Measurements from ENCODE around the gene CTR9. TPM values are rescaled to one million over a fixed set of nuclear protein-coding genes. Genes with fewer than 3 reads are reported as not detected.

CTR9 gene
- total and polyA plus RNA-seq, 9 of the 15 experiments (the other 6 are each of a cell fraction or from before 2014, with no cell fraction given): 25.4 to 79.3 (median 47.3) TPM

- DNase-seq (ENCODE audit: extremely low read depth in 1 of 4, low spot score in 3 of 4): peak; percentile 95 to 98 (median 96)
- WGBS (ENCODE audit: insufficient coverage, low coverage, missing lambda C conversion rate): 2% methylated on average over 21 of the region's 21 CpGs
- Histone ChIP-seq H3K4me3 (peak overlapping the region; percentile 27; the same call in 1 of the 2 replicates), H3K36me3 (ENCODE audit: control insufficient read depth, insufficient read depth, low read length) (no peaks in the 10 kb centered on the region), H3K9me1 (ENCODE audit: control insufficient read depth, insufficient read depth, low read length) (no peaks in the 10 kb centered on the region), H3K9me3 (replicated peaks; ENCODE audit: control insufficient read depth, insufficient read depth, low read depth, low read length) (no peaks in the 10 kb centered on the region), H3K27ac (ENCODE audit: extremely low read depth, low read depth, low read length) (peak overlapping the region; percentile 76; the same call in 2 of the 3 replicates), H3K9ac (ENCODE audit: insufficient read depth in 1 of 2, low read depth in 2 of 2, low read length in 2 of 2) (peak overlapping the region; percentile 64 to 82; a peak in 3 of 4 replicates), H3K4me1 (replicated peaks in 1 of 2; ENCODE audit: control insufficient read depth in 2 of 2, insufficient read depth in 2 of 2, low read length in 2 of 2) (peaks cover 7% of the 10 kb centered on the region in 2 experiments; a peak in 4 of 5 replicates), H2AFZ (ENCODE audit: low read depth, low read length) (peak overlapping the region; percentile 93), H4K20me1 (replicated peaks; ENCODE audit: control insufficient read depth, insufficient read depth, low read length) (no peaks in the 10 kb centered on the region), H3K79me2 (ENCODE audit: control insufficient read depth, insufficient read depth, low read length) (no peaks in the 10 kb centered on the region), H3K27me3 (ENCODE audit: control insufficient read depth in 2 of 2, insufficient read depth in 2 of 2, low read length in 2 of 2) (no peaks in the 10 kb centered on the region), H3K4me2 (ENCODE audit: insufficient read depth, low read length) (peak overlapping the region; percentile 71)
- in situ Hi-C loops (cut with MboI) (loop anchor here (5.0 to 25.0 kb wide), 3 partner anchors 223 to 523 kb away; no protein-coding TSS in a partner anchor), intact Hi-C loops (cut with micrococcal nuclease) (loop anchor here (1.0 to 5.0 kb wide), 8 partner anchors 81 to 528 kb away; partner anchors contain the start of gene RNF141)
- ChIA-PET CTCF (ENCODE audit: low intra/inter-chr PET ratio) (interaction anchor here (0.5 to 3.8 kb wide), 14 partner anchors 26 to 1246 kb away, joined by 3 to 39 read pairs (median 5); no protein-coding TSS in a partner anchor), POLR2A (interaction anchor here (0.6 to 0.9 kb wide), 3 partner anchors 166 to 535 kb away, joined by 3 to 4 read pairs (median 3); partner anchors contain the start of gene AMPD3)
- BruUV-seq (replicated peaks): no TSS peak
- FAIRE-seq: peak; percentile 97
- peak; percentile 100 for ATAC-seq
- TF ChIP-seq RAD51 (IDR thresholded peaks at IDR 0.05; ENCODE audit: borderline replicate concordance, low read depth): no peak
- no peak for TF ChIP-seq CEBPG (CRISPR knock-in tag; IDR thresholded peaks at IDR 0.05)
- 0 out of 4 replicates have a peak, but pooled peaks of 1 of the 2 experiments have one; percentile 6 for TF ChIP-seq CEBPG (tag; conservative IDR thresholded peaks at IDR 0.05 in 1 of 2, IDR thresholded peaks at IDR 0.05 in 1 of 2)
- TF ChIP-seq RBBP5 (IDR thresholded peaks at IDR 0.05; ENCODE audit: borderline replicate concordance, insufficient read depth, low read length, poor library complexity, severe bottlenecking): peak; percentile 29
- TF ChIP-seq ARID1B (IDR thresholded peaks at IDR 0.05): peak; percentile 38
- TF ChIP-seq BHLHE40 (IDR thresholded peaks at IDR 0.05; ENCODE audit: low read length): peak; percentile 60
- 0 out of 2 replicates have a peak, but pooled peaks have one; percentile 36 for TF ChIP-seq GTF2F1 (IDR thresholded peaks at IDR 0.05; ENCODE audit: low read depth, low read length)
- peak; percentile 56; the same call in 1 of the 2 replicates for TF ChIP-seq KLF13 (tag; IDR thresholded peaks at IDR 0.05; ENCODE audit: borderline replicate concordance, low read depth)
- TF ChIP-seq ZNF239 (CRISPR knock-in tag; IDR thresholded peaks at IDR 0.05): no peak
- TF ChIP-seq TEAD4 (IDR thresholded peaks at IDR 0.05; ENCODE audit: low read length): peak; percentile 54; the same call in 1 of the 2 replicates
- no peak for TF ChIP-seq TEAD4 (CRISPR knock-in tag; IDR thresholded peaks at IDR 0.05; ENCODE audit: borderline replicate concordance)
- TF ChIP-seq ZNF263 (CRISPR knock-in tag; IDR thresholded peaks at IDR 0.05; ENCODE audit: borderline replicate concordance): peak; percentile 86
- no peak for TF ChIP-seq KHSRP (IDR thresholded peaks at IDR 0.05)
- no peak for TF ChIP-seq ZNF507 (tag; conservative IDR thresholded peaks at IDR 0.05)
- no peak for TF ChIP-seq PRPF4 (IDR thresholded peaks at IDR 0.05; ENCODE audit: insufficient read depth, low read depth, low read length, poor library complexity, severe bottlenecking)
- 0 out of 2 replicates have a peak, but pooled peaks have one; percentile 71 for TF ChIP-seq FOXK1 (CRISPR knock-in tag; IDR thresholded peaks at IDR 0.05; ENCODE audit: borderline replicate concordance)
- no peak for TF ChIP-seq CBX2 (IDR thresholded peaks at IDR 0.05; ENCODE audit: insufficient read depth, low read length, poor library complexity, severe bottlenecking)
- no peak for TF ChIP-seq NR1H2 (CRISPR knock-in tag; IDR thresholded peaks at IDR 0.05)
- TF ChIP-seq ATF1 (CRISPR knock-in tag; IDR thresholded peaks at IDR 0.05): no peak
- peak; percentile 50 for TF ChIP-seq ATF1 (tag; IDR thresholded peaks at IDR 0.05)
- TF ChIP-seq SOX6 (IDR thresholded peaks at IDR 0.05): peak; percentile 66
These were observed 15.3 kb upstream of the CTR9 start for GRCh38 chr11:10735481-10736475.
